PC-9 (cell line): ENCODE results near the gene OR52A5. TPM values are rescaled to one million over a fixed set of nuclear protein-coding genes. Genes with fewer than 3 reads are reported as not detected.

Experiments used
- Bru-seq: library from RNA; stranded (reverse); fragments of 400-500 nt; gene quantifications from one replicate; lab custom pipeline; 2021; lab: Mats Ljungman, UMichigan
- BruChase-seq, 2 experiments: library from RNA; stranded (reverse); fragments of 400-500 nt; gene quantifications; one replicate each; lab custom pipeline; 2021; lab: Mats Ljungman, UMichigan
- BruUV-seq: library from RNA; stranded (reverse); fragments of 400-500 nt; replicated peaks from 2 replicates; lab custom pipeline; 2021; lab: Mats Ljungman, UMichigan
- CTCF ChIA-PET: fragments of 300-600 bp; sonication (Branson Sonifier 250); formaldehyde crosslinking; loops from one replicate; lab custom pipeline; 2022; ENCODE audit warnings: antibody characterized with exemption; lab: Charles Lee
- POLR2A ChIA-PET: fragments of 300-600 bp; sonication (Branson Sonifier 250); formaldehyde crosslinking; loops from one replicate; lab custom pipeline; 2022; ENCODE audit warnings: antibody characterized with exemption; ENCODE audit not compliant: unreplicated experiment; lab: Charles Lee
- DNase-seq, 2 experiments: peaks; one replicate each; pipeline versions ENCODE4 v3.0.0 to v3.0.0-alpha.2; 2015 to 2022; ENCODE audit warnings: mixed read lengths in 1 of 2
- H2AFZ ChIP-seq: fragments of 200-600 bp; sonication (generic); 2 replicates; pipeline ENCODE4 v1.8.1; 2017; ENCODE audit warnings: antibody characterized with exemption
- H3F3A ChIP-seq: fragments of 200-600 bp; sonication (generic); 2 replicates; pipeline ENCODE4 v1.8.1; 2017; ENCODE audit warnings: antibody characterized with exemption, mild to moderate bottlenecking, low read depth; ENCODE audit not compliant: insufficient read depth
- H3K27ac ChIP-seq: fragments of 200-600 bp; sonication (generic); 2 replicates; pipeline ENCODE4 v1.6.1; 2016; ENCODE audit warnings: mixed run types
- H3K27me3 ChIP-seq: fragments of 200-600 bp; sonication (generic); 2 replicates; pipeline ENCODE4 v1.6.1; 2016; ENCODE audit warnings: low read depth, mixed run types; ENCODE audit not compliant: insufficient read depth
- H3K36me3 ChIP-seq: fragments of 200-600 bp; sonication (generic); 2 replicates; pipeline ENCODE4 v1.6.1; 2016; ENCODE audit warnings: low read depth, mixed run types
- H3K4me1 ChIP-seq: fragments of 200-600 bp; sonication (generic); replicated peaks from 2 replicates; pipeline ENCODE4 v1.6.1; 2016; ENCODE audit warnings: mixed run types; ENCODE audit not compliant: insufficient read depth
- H3K4me2 ChIP-seq: fragments of 200-600 bp; sonication (generic); 2 replicates; pipeline ENCODE4 v1.6.1; 2017; ENCODE audit warnings: mixed run types
- H3K4me3 ChIP-seq: fragments of 200-600 bp; sonication (generic); 2 replicates; pipeline ENCODE4 v1.6.1; 2016; ENCODE audit warnings: mixed run types
- H3K79me2 ChIP-seq: fragments of 200-600 bp; sonication (generic); 2 replicates; pipeline ENCODE4 v1.6.1; 2017; ENCODE audit warnings: low read depth, mixed run types
- H3K9me2 ChIP-seq: fragments of 200-600 bp; sonication (generic); 2 replicates; pipeline ENCODE4 v1.8.1; 2017; ENCODE audit warnings: mild to moderate bottlenecking; ENCODE audit not compliant: insufficient read depth
- H3K9me3 ChIP-seq: fragments of 200-600 bp; sonication (generic); 2 replicates; pipeline ENCODE4 v1.8.1; 2016; ENCODE audit warnings: low read depth; ENCODE audit not compliant: insufficient read depth
- H4K20me1 ChIP-seq: fragments of 200-600 bp; sonication (generic); 2 replicates; pipeline ENCODE4 v1.8.1; 2017; ENCODE audit not compliant: insufficient read depth
- EZH2 ChIP-seq: fragments of 200-600 bp; sonication (generic); IDR thresholded peaks from 2 replicates; pipeline ENCODE4 v1.8.0; 2017; ENCODE audit warnings: antibody characterized with exemption, low read depth
- intact Hi-C: fragments of 100-400 bp; cut with micrococcal nuclease; formaldehyde crosslinking; loops from one replicate; pipeline ENCODE4 v1.10.0; 2022; ENCODE audit not compliant: unreplicated experiment
- long read RNA-seq: library from polyadenylated mRNA; stranded (forward); transcript quantifications from one replicate; pipeline ENCODE4 v2.0.0, GENCODE V29; 2022
- total RNA-seq: library from RNA; stranded (reverse); gene quantifications from 2 replicates; pipeline ENCODE4 v1.2.3, GENCODE V29; 2021
- TF ChIP-seq, protein P1 (sequence below): fragments of 200-600 bp; sonication (generic); conservative IDR thresholded peaks from 2 replicates; pipeline ENCODE4 v1.6.1; 2017; ENCODE audit warnings: mixed run types, antibody characterized with exemption, mild to moderate bottlenecking, moderate library complexity

OR52A5 gene
- total RNA-seq = not detected in 2 replicates
- not detected for Bru-seq, nascent RNA
- not detected for BruChase-seq, experiment 1, labeled RNA remaining after a 2-hour chase
- not detected for BruChase-seq, experiment 2, labeled RNA remaining after a 6-hour chase
- long read RNA-seq = 0 reads

DNA sequence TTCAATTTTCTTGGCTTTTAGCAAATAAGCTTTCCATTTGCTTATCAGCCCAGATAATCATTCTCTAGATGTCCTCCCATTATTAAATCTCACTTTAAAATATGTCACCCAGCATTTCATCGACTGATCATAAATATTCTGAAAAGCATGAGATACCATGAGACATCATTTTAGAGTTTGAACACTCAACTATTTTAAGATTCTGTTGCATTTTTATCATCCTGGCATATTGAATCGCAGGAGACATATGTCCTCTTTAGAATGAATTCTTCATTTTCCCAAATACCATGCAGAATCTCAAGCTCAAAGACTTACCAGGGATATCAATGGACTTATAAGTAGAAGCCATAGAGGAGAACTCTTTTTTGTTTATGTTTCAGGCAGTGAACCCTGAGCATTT is at the start of gene OR52A5:
Gene OR52A5, minus strand, starts transcription at position 361 of the 400 bp plus-strand sequence. CDS start 5,714 bp downstream, outside the sequence.
- intact Hi-C loops = no loop called here
- H2AFZ ChIP-seq = no peak within 1 kb of the TSS
- H3K4me3 ChIP-seq = no peak within 1 kb of the TSS
- TF ChIP-seq, protein P1, sequence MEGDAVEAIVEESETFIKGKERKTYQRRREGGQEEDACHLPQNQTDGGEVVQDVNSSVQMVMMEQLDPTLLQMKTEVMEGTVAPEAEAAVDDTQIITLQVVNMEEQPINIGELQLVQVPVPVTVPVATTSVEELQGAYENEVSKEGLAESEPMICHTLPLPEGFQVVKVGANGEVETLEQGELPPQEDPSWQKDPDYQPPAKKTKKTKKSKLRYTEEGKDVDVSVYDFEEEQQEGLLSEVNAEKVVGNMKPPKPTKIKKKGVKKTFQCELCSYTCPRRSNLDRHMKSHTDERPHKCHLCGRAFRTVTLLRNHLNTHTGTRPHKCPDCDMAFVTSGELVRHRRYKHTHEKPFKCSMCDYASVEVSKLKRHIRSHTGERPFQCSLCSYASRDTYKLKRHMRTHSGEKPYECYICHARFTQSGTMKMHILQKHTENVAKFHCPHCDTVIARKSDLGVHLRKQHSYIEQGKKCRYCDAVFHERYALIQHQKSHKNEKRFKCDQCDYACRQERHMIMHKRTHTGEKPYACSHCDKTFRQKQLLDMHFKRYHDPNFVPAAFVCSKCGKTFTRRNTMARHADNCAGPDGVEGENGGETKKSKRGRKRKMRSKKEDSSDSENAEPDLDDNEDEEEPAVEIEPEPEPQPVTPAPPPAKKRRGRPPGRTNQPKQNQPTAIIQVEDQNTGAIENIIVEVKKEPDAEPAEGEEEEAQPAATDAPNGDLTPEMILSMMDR = no peak
- no peak for TF ChIP-seq EZH2
- ChIA-PET POLR2A (no interaction called here), CTCF (no interaction called here)
- no peaks in the 10 kb centered on the region for H3K79me2 ChIP-seq
- DNase-seq = no peak
- no TSS peak for BruUV-seq
- no peaks in the 10 kb centered on the region for H3K27me3 ChIP-seq
- H3K9me2 ChIP-seq = no peaks in the 10 kb centered on the region
- no peak within 1 kb of the TSS for H3K4me2 ChIP-seq
- H3K9me3 ChIP-seq = no peaks in the 10 kb centered on the region
- no peaks in the 10 kb centered on the region for H3F3A ChIP-seq
- no peaks in the 10 kb centered on the region for H4K20me1 ChIP-seq
- H3K36me3 ChIP-seq = no peaks in the 10 kb centered on the region
- no peak within 1 kb of the TSS for H3K27ac ChIP-seq
- H3K4me1 ChIP-seq = no peaks in the 10 kb centered on the region

DNA sequence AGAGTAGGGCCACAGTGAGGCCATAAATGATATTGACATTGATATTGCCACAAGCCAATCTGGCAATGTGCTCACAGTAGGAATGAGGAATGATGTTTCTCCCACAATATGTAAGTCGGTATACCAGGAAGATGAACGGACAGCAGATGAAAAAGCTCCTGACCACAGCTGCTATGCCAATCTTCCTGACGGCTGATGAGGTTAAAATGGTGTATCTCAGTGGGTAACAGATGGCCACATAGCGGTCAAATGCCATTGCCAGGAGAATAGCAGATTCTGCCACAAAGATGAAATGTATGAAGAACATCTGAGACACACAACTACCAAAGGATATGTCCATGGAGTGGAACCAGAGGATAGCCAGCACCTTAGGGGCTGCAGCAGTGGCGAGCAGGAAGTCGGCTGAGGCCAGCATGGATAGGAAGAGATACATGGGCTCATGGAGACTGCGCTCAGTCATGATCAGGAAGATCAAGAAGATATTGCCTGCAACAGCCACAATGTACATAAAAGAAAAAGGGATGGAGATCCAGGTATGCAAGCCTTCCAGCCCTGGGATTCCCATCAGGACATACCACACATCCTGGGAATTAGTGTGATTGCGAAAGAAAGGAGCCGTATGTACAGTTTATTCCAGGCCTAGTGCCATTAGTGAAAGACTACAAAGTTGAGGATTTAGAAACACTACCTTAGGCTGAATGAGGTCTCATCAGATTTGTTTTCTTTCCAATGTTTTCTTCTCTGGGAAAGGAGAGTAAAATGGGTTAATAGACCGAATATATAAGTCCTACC is 40.1 kb upstream of the OR52A5 start:
- no peaks in the 10 kb centered on the region for H3K9me3 ChIP-seq
- no peak for TF ChIP-seq EZH2
- TF ChIP-seq, protein P1 = no peak
- no peaks in the 10 kb centered on the region for H3K36me3 ChIP-seq
- no peak overlapping the region for H2AFZ ChIP-seq
- H3F3A ChIP-seq = no peaks in the 10 kb centered on the region
- CTCF ChIA-PET = no interaction called here
- intact Hi-C loops = no loop called here
- no peak for DNase-seq
- H3K27ac ChIP-seq = no peak overlapping the region
- H4K20me1 ChIP-seq = no peaks in the 10 kb centered on the region
- no peaks in the 10 kb centered on the region for H3K9me2 ChIP-seq
- H3K4me2 ChIP-seq = no peak overlapping the region
- no TSS peak for BruUV-seq
- H3K4me1 ChIP-seq = no peaks in the 10 kb centered on the region
- no peak overlapping the region for H3K4me3 ChIP-seq
- H3K79me2 ChIP-seq = no peaks in the 10 kb centered on the region
- H3K27me3 ChIP-seq = no peaks in the 10 kb centered on the region
- POLR2A ChIA-PET = no interaction called here

DNA sequence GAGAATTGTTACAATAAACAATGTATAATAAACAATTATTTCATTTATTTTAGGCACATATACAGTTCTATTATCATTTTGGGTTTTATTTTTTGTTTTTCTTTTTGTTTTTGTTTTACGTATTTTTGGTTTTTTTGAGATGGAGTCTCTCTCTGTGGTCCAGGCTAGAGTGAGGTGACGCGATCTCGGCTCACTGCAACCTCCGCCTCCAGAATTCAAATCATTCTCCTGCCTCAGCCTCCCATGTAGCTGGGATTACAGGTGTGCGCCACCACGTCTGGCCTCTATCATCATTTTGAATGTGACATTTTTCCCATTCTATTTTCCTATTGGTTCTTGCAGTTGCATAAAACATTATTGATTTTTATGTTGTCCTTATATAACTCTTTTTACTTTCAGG is 36.8 kb upstream of the OR52A5 start:
- H3K27ac ChIP-seq = no peak overlapping the region
- CTCF ChIA-PET = no interaction called here
- no peak for TF ChIP-seq EZH2
- TF ChIP-seq, protein P1 = no peak

More for the DNA sequence above, 36.8 kb upstream of the OR52A5 start:
- BruUV-seq = no TSS peak
- no peaks in the 10 kb centered on the region for H3K27me3 ChIP-seq
- no peak overlapping the region for H3K4me3 ChIP-seq
- DNase-seq = no peak
- no peaks in the 10 kb centered on the region for H4K20me1 ChIP-seq
- no peaks in the 10 kb centered on the region for H3K9me2 ChIP-seq
- intact Hi-C loops = no loop called here
- H3F3A ChIP-seq = no peaks in the 10 kb centered on the region
- H3K9me3 ChIP-seq = no peaks in the 10 kb centered on the region
- no peak overlapping the region for H2AFZ ChIP-seq
- POLR2A ChIA-PET = no interaction called here
- H3K4me2 ChIP-seq = no peak overlapping the region
- no peaks in the 10 kb centered on the region for H3K4me1 ChIP-seq
- H3K79me2 ChIP-seq = no peaks in the 10 kb centered on the region
- no peaks in the 10 kb centered on the region for H3K36me3 ChIP-seq
